ENCODE results near the gene ALDH4A1. TPM values are rescaled to one million over a fixed set of nuclear protein-coding genes. Genes with fewer than 3 reads are reported as not detected.

Gene ALDH4A1
- total and polyA plus RNA-seq, 3 experiments from 2014 or later: 1.4 to 9.5 (median 9.3) TPM

GRCh38 chr1:18938008-18938706 is 35.8 kb upstream of the ALDH4A1 start:
- Mint-ChIP-seq H3K4me3 (peak overlapping the region in 4 of 7 donors; percentile 6 to 25 (median 8)), H3K27me3 (no peaks in the 10 kb centered on the region), H3K27ac (peak overlapping the region in 6 of 8 donors; percentile 23 to 79 (median 50)), H3K4me1 (peaks cover 69 to 89% (median 85%) of the 10 kb centered on the region in 3 donors), H3K36me3 (peaks cover 0 to 3% (median 0%) of the 10 kb centered on the region in 3 donors), H3K9me3 (no peaks in the 10 kb centered on the region)
- no peaks in the 10 kb centered on the region for H3K36me3 ChIP-seq (ENCODE audit: insufficient read depth, low read length)
- no peak for DNase-seq
- ChIA-PET POLR2A (no interaction called here), CTCF (interaction anchor here (0.7 to 1.5 kb wide), 3 partner anchors 25 to 31 kb away, joined by 3 to 5 read pairs (median 4); no protein-coding TSS in a partner anchor)
- H3K9me3 ChIP-seq (ENCODE audit: low read length): no peaks in the 10 kb centered on the region
- no peak overlapping the region for H3K4me3 ChIP-seq (ENCODE audit: low read length)
- H3K27me3 ChIP-seq (ENCODE audit: insufficient read depth, low read length, poor library complexity, severe bottlenecking): no peaks in the 10 kb centered on the region
- peaks cover 81% of the 10 kb centered on the region for H3K4me1 ChIP-seq (ENCODE audit: insufficient read depth, low read length)
- no peak overlapping the region for H3K27ac ChIP-seq (ENCODE audit: low read depth, low read length)

- Mint-ChIP-seq H3K36me3 (peaks cover 0 to 3% (median 0%) of the 10 kb centered on the region in 3 donors), H3K9me3 (no peaks in the 10 kb centered on the region), H3K4me3 (peak overlapping the region in 2 of 7 donors; percentile 7 to 9), H3K4me1 (peaks cover 73 to 91% (median 90%) of the 10 kb centered on the region in 3 donors), H3K27ac (peak overlapping the region in 3 of 8 donors; percentile 62 to 86 (median 79)), H3K27me3 (peaks cover 0 to 1% of the 10 kb centered on the region in 2 donors)
- no peak overlapping the region for H3K4me3 ChIP-seq (ENCODE audit: low read length)
- no peaks in the 10 kb centered on the region for H3K36me3 ChIP-seq (ENCODE audit: insufficient read depth, low read length)
- ChIA-PET POLR2A (interaction anchor here (1.0 to 1.2 kb wide), 2 partner anchors 10 to 11 kb away, joined by 3 to 6 read pairs; no protein-coding TSS in a partner anchor), CTCF (interaction anchor here (1.0 to 1.5 kb wide), 2 partner anchors 24 to 30 kb away, joined by 4 to 5 read pairs; no protein-coding TSS in a partner anchor)
- no peaks in the 10 kb centered on the region for H3K9me3 ChIP-seq (ENCODE audit: low read length)
- peaks cover 81% of the 10 kb centered on the region for H3K4me1 ChIP-seq (ENCODE audit: insufficient read depth, low read length)
- no peak for DNase-seq
- H3K27ac ChIP-seq (ENCODE audit: low read depth, low read length): no peak overlapping the region
- H3K27me3 ChIP-seq (ENCODE audit: insufficient read depth, low read length, poor library complexity, severe bottlenecking): no peaks in the 10 kb centered on the region
These were observed 35.2 kb upstream of the ALDH4A1 start for GRCh38 chr1:18937539-18937938.

GRCh38 chr1:18936814-18937481 is 34.6 kb upstream of the ALDH4A1 start:
- Histone ChIP-seq H3K4me1 (ENCODE audit: insufficient read depth, low read length) (peaks cover 75% of the 10 kb centered on the region), H3K27ac (ENCODE audit: low read depth, low read length) (no peak overlapping the region), H3K27me3 (ENCODE audit: insufficient read depth, low read length, poor library complexity, severe bottlenecking) (no peaks in the 10 kb centered on the region), H3K4me3 (ENCODE audit: low read length) (no peak overlapping the region), H3K36me3 (ENCODE audit: insufficient read depth, low read length) (no peaks in the 10 kb centered on the region), H3K9me3 (ENCODE audit: low read length) (no peaks in the 10 kb centered on the region)
- Mint-ChIP-seq H3K27me3 (peaks cover 0 to 1% of the 10 kb centered on the region in 2 donors), H3K4me3 (no peak overlapping the region), H3K9me3 (no peaks in the 10 kb centered on the region), H3K36me3 (peaks cover 0 to 2% (median 0%) of the 10 kb centered on the region in 3 donors), H3K27ac (peak overlapping the region; percentile 58 to 86 (median 70)), H3K4me1 (peaks cover 73 to 91% (median 90%) of the 10 kb centered on the region in 3 donors)
- ChIA-PET POLR2A (interaction anchor here (1.0 to 1.2 kb wide), 2 partner anchors 9 to 11 kb away, joined by 3 to 6 read pairs; no protein-coding TSS in a partner anchor), CTCF (interaction anchor here (0.7 to 1.5 kb wide), 3 partner anchors 23 to 303 kb away, joined by 3 to 5 read pairs (median 4); no protein-coding TSS in a partner anchor)
- no peak for DNase-seq

- H3K4me1 ChIP-seq (ENCODE audit: insufficient read depth, low read length): peaks cover 70% of the 10 kb centered on the region
- peak overlapping the region; percentile 58 to 86 (median 74) for H3K27ac Mint-ChIP-seq
- CTCF ChIA-PET: interaction anchor here (1.0 kb wide), 1 partner anchor 29 kb away, joined by 4 read pairs; no protein-coding TSS in a partner anchor
These were observed 34.1 kb upstream of the ALDH4A1 start for GRCh38 chr1:18936471-18936813.

GRCh38 chr1:18934205-18935000 is 32.0 kb upstream of the ALDH4A1 start:
- H3K9me3 Mint-ChIP-seq: no peaks in the 10 kb centered on the region
- peaks cover 0 to 5% of the 10 kb centered on the region in 2 donors for H3K27me3 Mint-ChIP-seq
- H3K4me1 ChIP-seq (ENCODE audit: insufficient read depth, low read length): peaks cover 62% of the 10 kb centered on the region
- no peak overlapping the region for H3K4me3 ChIP-seq (ENCODE audit: low read length)
- ChIA-PET POLR2A (interaction anchor here (0.6 to 0.7 kb wide), 2 partner anchors 19 to 1531 kb away, joined by 4 to 5 read pairs; no protein-coding TSS in a partner anchor), CTCF (interaction anchor here (1.4 kb wide), 1 partner anchor 14 kb away, joined by 4 read pairs; no protein-coding TSS in a partner anchor)
- peak in 1 of 5 donors; percentile 35 for DNase-seq
- no peaks in the 10 kb centered on the region for H3K36me3 Mint-ChIP-seq
- H3K27me3 ChIP-seq (ENCODE audit: insufficient read depth, low read length, poor library complexity, severe bottlenecking): no peaks in the 10 kb centered on the region
- H3K4me1 Mint-ChIP-seq: peaks cover 71 to 91% (median 90%) of the 10 kb centered on the region in 3 donors
- H3K36me3 ChIP-seq (ENCODE audit: insufficient read depth, low read length): no peaks in the 10 kb centered on the region
- peak overlapping the region; percentile 21 to 93 (median 84) for H3K27ac Mint-ChIP-seq
- H3K9me3 ChIP-seq (ENCODE audit: low read length): no peaks in the 10 kb centered on the region
- no peak overlapping the region for H3K27ac ChIP-seq (ENCODE audit: low read depth, low read length)
- peak overlapping the region in 5 of 7 donors; percentile 24 to 78 (median 37) for H3K4me3 Mint-ChIP-seq

More at GRCh38 chr1:18936471-18936813, 34.1 kb upstream of the ALDH4A1 start:
- DNase-seq: no peak
- Mint-ChIP-seq H3K4me3 (no peak overlapping the region), H3K27me3 (peaks cover 0 to 1% of the 10 kb centered on the region in 2 donors), H3K36me3 (no peaks in the 10 kb centered on the region), H3K9me3 (no peaks in the 10 kb centered on the region), H3K4me1 (peaks cover 73 to 91% (median 90%) of the 10 kb centered on the region in 3 donors)
- POLR2A ChIA-PET: interaction anchor here (1.0 to 1.2 kb wide), 2 partner anchors 9 to 12 kb away, joined by 3 to 6 read pairs; no protein-coding TSS in a partner anchor
- Histone ChIP-seq H3K27ac (ENCODE audit: low read depth, low read length) (no peak overlapping the region), H3K27me3 (ENCODE audit: insufficient read depth, low read length, poor library complexity, severe bottlenecking) (no peaks in the 10 kb centered on the region), H3K9me3 (ENCODE audit: low read length) (no peaks in the 10 kb centered on the region), H3K36me3 (ENCODE audit: insufficient read depth, low read length) (no peaks in the 10 kb centered on the region), H3K4me3 (ENCODE audit: low read length) (no peak overlapping the region)

GRCh38 chr1:18932879-18933278 is 30.5 kb upstream of the ALDH4A1 start:
- POLR2A ChIA-PET: interaction anchor here (1.1 kb wide), 1 partner anchor 19 kb away, joined by 3 read pairs; no protein-coding TSS in a partner anchor
- Mint-ChIP-seq H3K4me1 (peaks cover 77 to 97% (median 93%) of the 10 kb centered on the region in 3 donors), H3K27ac (peak overlapping the region in 7 of 8 donors; percentile 55 to 98 (median 74))

GRCh38 chr1:18932387-18932786 is 30.0 kb upstream of the ALDH4A1 start:
- no peaks in the 10 kb centered on the region for H3K36me3 Mint-ChIP-seq
- Histone ChIP-seq H3K27ac (ENCODE audit: low read depth, low read length) (no peak overlapping the region), H3K4me3 (ENCODE audit: low read length) (no peak overlapping the region), H3K27me3 (ENCODE audit: insufficient read depth, low read length, poor library complexity, severe bottlenecking) (no peaks in the 10 kb centered on the region), H3K4me1 (ENCODE audit: insufficient read depth, low read length) (peaks cover 63% of the 10 kb centered on the region), H3K36me3 (ENCODE audit: insufficient read depth, low read length) (no peaks in the 10 kb centered on the region), H3K9me3 (ENCODE audit: low read length) (no peaks in the 10 kb centered on the region)
- CTCF ChIA-PET: no interaction called here
- H3K27ac Mint-ChIP-seq: peak overlapping the region in 7 of 8 donors; percentile 43 to 98 (median 83)
- peaks cover 0 to 5% of the 10 kb centered on the region in 2 donors for H3K27me3 Mint-ChIP-seq
- POLR2A ChIA-PET: interaction anchor here (1.1 kb wide), 1 partner anchor 19 kb away, joined by 3 read pairs; no protein-coding TSS in a partner anchor
- H3K4me1 Mint-ChIP-seq: peaks cover 82 to 100% (median 95%) of the 10 kb centered on the region in 3 donors
- no peak for DNase-seq
- no peaks in the 10 kb centered on the region for H3K9me3 Mint-ChIP-seq
- peak overlapping the region in 3 of 7 donors; percentile 10 to 63 (median 24) for H3K4me3 Mint-ChIP-seq

More at GRCh38 chr1:18932879-18933278, 30.5 kb upstream of the ALDH4A1 start:
- no peak for DNase-seq
- H3K9me3 ChIP-seq (ENCODE audit: low read length): no peaks in the 10 kb centered on the region
- H3K27me3 Mint-ChIP-seq: peaks cover 0 to 5% of the 10 kb centered on the region in 2 donors
- CTCF ChIA-PET: no interaction called here
- H3K36me3 Mint-ChIP-seq: no peaks in the 10 kb centered on the region
- peak overlapping the region in 2 of 7 donors; percentile 24 to 63 for H3K4me3 Mint-ChIP-seq
- H3K36me3 ChIP-seq (ENCODE audit: insufficient read depth, low read length): no peaks in the 10 kb centered on the region
- H3K9me3 Mint-ChIP-seq: no peaks in the 10 kb centered on the region
- peaks cover 62% of the 10 kb centered on the region for H3K4me1 ChIP-seq (ENCODE audit: insufficient read depth, low read length)
- H3K27me3 ChIP-seq (ENCODE audit: insufficient read depth, low read length, poor library complexity, severe bottlenecking): no peaks in the 10 kb centered on the region
- H3K4me3 ChIP-seq (ENCODE audit: low read length): no peak overlapping the region
- H3K27ac ChIP-seq (ENCODE audit: low read depth, low read length): no peak overlapping the region

Measured in CD8-positive, alpha-beta memory T cell (primary cell).